ENCODE results near the gene USP32. TPM values are rescaled to one million over a fixed set of nuclear protein-coding genes. Genes with fewer than 3 reads are reported as not detected.
A peak's percentile ranks its signal among the peaks of the same experiment; 100 is the strongest.

Gene USP32
- total and polyA plus RNA-seq, 2 of the 8 experiments (the other 6 are each of a cell fraction or from before 2014, with no cell fraction given), result 29.6 to 112 TPM

- WGBS, 2 experiments (ENCODE audit: extremely low coverage in 1 of 2, insufficient coverage in 1 of 2, insufficient read length in 1 of 2, insufficient replicate concordance in 2 of 2, low coverage in 1 of 2, low lambda C conversion rate in 2 of 2, missing lambda C conversion rate in 1 of 2), result 63% methylated on average over 6 of the region's 10 CpGs; no CpG with 5 or more reads in 1 of the 2 experiments
- Histone ChIP-seq H3K14ac (ENCODE audit: insufficient read length) (no peak overlapping the region), H4K20me1 (replicated peaks in 1 of 2; ENCODE audit: control insufficient read depth in 1 of 2, insufficient read depth in 2 of 2, low read length in 2 of 2) (no peaks in the 10 kb centered on the region), H3K23ac (ENCODE audit: insufficient read length) (no peak overlapping the region), H3K9ac (replicated peaks in 1 of 4; ENCODE audit: extremely low read depth in 1 of 4, low read depth in 3 of 4, low read length in 3 of 4) (no peak overlapping the region), H3K23me2 (ENCODE audit: low read depth, low read length) (peaks cover 5% of the 10 kb centered on the region; the same call in 1 of the 2 replicates), H3K56ac (replicated peaks; ENCODE audit: insufficient read length, low read depth, low read length) (no peak overlapping the region), H3K4me1 (replicated peaks in 1 of 4; ENCODE audit: control insufficient read depth in 3 of 4, insufficient read depth in 4 of 4, low read length in 3 of 4) (peaks cover 7 to 51% (median 33%) of the 10 kb centered on the region in 4 experiments), H3K9me3 (ENCODE audit: insufficient read depth in 2 of 2, low read depth in 1 of 2, low read length in 1 of 2) (no peaks in the 10 kb centered on the region), H3K79me2 (ENCODE audit: control insufficient read depth in 1 of 2, insufficient read depth in 2 of 2, low read length in 2 of 2) (no peaks in the 10 kb centered on the region), H2BK20ac (ENCODE audit: low read length) (peak overlapping the region; percentile 92; the same call in 1 of the 2 replicates), H4K91ac (replicated peaks; ENCODE audit: insufficient read length, low read length) (peak overlapping the region; percentile 91), H2BK120ac (replicated peaks; ENCODE audit: low read depth, low read length) (peak overlapping the region; percentile 79), H3K4me2 (ENCODE audit: insufficient read depth in 1 of 2, low read depth in 2 of 2, low read length in 2 of 2) (peak overlapping the region; percentile 57; a peak in 3 of 4 replicates), H4K8ac (ENCODE audit: extremely low read depth, insufficient read depth, low read length) (peak overlapping the region; percentile 62; the same call in 1 of the 2 replicates), H2BK12ac (ENCODE audit: low read depth, low read length) (peak overlapping the region; percentile 95), H2BK15ac (ENCODE audit: low read length) (no peak overlapping the region), H3K4me3 (ENCODE audit: extremely low read depth in 1 of 4, insufficient read depth in 2 of 4, low read depth in 3 of 4, low read length in 4 of 4) (peak overlapping the region in 3 of 4 experiments; percentile 12 to 25 (median 20); a peak in 4 of 8 replicates), H2BK5ac (ENCODE audit: low read depth, low read length) (peak overlapping the region; percentile 40; the same call in 1 of the 2 replicates), H3K4ac (replicated peaks; ENCODE audit: insufficient read length, low read depth, low read length) (peak overlapping the region; percentile 66), H3K36me3 (ENCODE audit: control insufficient read depth in 2 of 4, insufficient read depth in 4 of 4, low read length in 3 of 4) (no peaks in the 10 kb centered on the region), H2AFZ (ENCODE audit: low read length) (no peak overlapping the region), H4K5ac (ENCODE audit: insufficient read length, low read depth, low read length) (no peak overlapping the region), H3K18ac (ENCODE audit: extremely low read depth, low read length) (peak overlapping the region; percentile 68), H3K27me3 (replicated peaks in 1 of 4; ENCODE audit: control insufficient read depth in 3 of 4, extremely low read depth in 1 of 4, insufficient read depth in 3 of 4, low read length in 3 of 4) (no peaks in the 10 kb centered on the region), H3K27ac (ENCODE audit: low read depth, low read length) (no peak overlapping the region; the same call in 1 of the 2 replicates), H3K79me1 (ENCODE audit: low read depth, low read length) (no peaks in the 10 kb centered on the region), H2AK5ac (ENCODE audit: low read depth, low read length) (0 out of 2 replicates have a peak overlapping the region, but pooled peaks have one; percentile 15)
- DNase-seq (ENCODE audit: low read depth in 1 of 2, low spot score in 2 of 2) (peak in 1 of 2 experiments; percentile 60), FAIRE-seq (no peak)
- TF ChIP-seq PHF8 (conservative IDR thresholded peaks at IDR 0.05; ENCODE audit: low read depth, low read length) (no peak), EGR1 (IDR thresholded peaks at IDR 0.05; ENCODE audit: borderline replicate concordance, low read depth, low read length) (peak; percentile 14; the same call in 1 of the 2 replicates)
- CTCF ChIA-PET (ENCODE audit: partially characterized antibody), result interaction anchor here (0.9 to 9.0 kb wide), 6 partner anchors 9 to 363 kb away, joined by 3 to 148 read pairs (median 22); partner anchors contain the start of gene CA4
- POLR2A ChIA-PET (ENCODE audit: partially characterized antibody), result interaction anchor here (0.6 to 3.1 kb wide), 7 partner anchors 10 to 401 kb away, joined by 4 to 23 read pairs (median 5); partner anchors contain the start of gene CA4
Measured at GRCh38 chr17:60160829-60161501, 231.0 kb downstream of the USP32 start.
